SK-N-SH (cell line): ENCODE results near the gene CUL9.

Source experiments
- GABPA ChIP-seq: IDR thresholded peaks from 2 replicates; pipeline ENCODE4 v1.4.0; 2012; ENCODE audit warnings: low read depth, mild to moderate bottlenecking
- TF ChIP-seq, protein P1 (sequence below): IDR thresholded peaks from 2 replicates; pipeline ENCODE4 v1.6.1; 2012; ENCODE audit warnings: mild to moderate bottlenecking, low read depth, low read length, moderate library complexity

DNA sequence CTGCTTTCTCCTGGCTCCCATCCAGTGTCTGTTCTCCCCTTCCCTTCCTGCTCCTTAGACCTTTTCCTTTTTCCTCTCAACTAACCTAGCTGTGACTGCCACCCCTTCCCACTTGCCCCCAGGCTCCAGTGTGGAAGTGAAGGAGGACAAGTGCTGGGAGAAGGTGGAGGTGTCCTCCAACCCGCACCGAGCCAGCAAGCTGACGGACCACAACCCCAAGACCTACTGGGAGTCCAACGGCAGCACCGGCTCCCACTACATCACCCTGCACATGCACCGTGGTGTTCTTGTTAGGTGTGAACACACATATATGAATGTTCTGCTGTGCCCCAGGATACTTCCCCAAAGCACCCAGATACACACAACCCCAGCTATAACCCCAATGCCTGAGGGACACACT is 18.5 kb downstream of the CUL9 start:
- no peak for TF ChIP-seq GABPA
- TF ChIP-seq, protein P1, sequence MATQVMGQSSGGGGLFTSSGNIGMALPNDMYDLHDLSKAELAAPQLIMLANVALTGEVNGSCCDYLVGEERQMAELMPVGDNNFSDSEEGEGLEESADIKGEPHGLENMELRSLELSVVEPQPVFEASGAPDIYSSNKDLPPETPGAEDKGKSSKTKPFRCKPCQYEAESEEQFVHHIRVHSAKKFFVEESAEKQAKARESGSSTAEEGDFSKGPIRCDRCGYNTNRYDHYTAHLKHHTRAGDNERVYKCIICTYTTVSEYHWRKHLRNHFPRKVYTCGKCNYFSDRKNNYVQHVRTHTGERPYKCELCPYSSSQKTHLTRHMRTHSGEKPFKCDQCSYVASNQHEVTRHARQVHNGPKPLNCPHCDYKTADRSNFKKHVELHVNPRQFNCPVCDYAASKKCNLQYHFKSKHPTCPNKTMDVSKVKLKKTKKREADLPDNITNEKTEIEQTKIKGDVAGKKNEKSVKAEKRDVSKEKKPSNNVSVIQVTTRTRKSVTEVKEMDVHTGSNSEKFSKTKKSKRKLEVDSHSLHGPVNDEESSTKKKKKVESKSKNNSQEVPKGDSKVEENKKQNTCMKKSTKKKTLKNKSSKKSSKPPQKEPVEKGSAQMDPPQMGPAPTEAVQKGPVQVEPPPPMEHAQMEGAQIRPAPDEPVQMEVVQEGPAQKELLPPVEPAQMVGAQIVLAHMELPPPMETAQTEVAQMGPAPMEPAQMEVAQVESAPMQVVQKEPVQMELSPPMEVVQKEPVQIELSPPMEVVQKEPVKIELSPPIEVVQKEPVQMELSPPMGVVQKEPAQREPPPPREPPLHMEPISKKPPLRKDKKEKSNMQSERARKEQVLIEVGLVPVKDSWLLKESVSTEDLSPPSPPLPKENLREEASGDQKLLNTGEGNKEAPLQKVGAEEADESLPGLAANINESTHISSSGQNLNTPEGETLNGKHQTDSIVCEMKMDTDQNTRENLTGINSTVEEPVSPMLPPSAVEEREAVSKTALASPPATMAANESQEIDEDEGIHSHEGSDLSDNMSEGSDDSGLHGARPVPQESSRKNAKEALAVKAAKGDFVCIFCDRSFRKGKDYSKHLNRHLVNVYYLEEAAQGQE = no peak
